IMR-90 (cell line): ENCODE data around the gene KRT28. TPM values are rescaled to one million over a fixed set of nuclear protein-coding genes. Genes with fewer than 3 reads are reported as not detected.

ENCODE experiments used
- ATAC-seq: fragments of 200-7000 bp; cut with Tn5 transposase; 2 replicates; pipeline ENCODE4 v1.9.1; 2020; ENCODE audit warnings: low read depth, mild to moderate bottlenecking, moderate library complexity
- BruUV-seq: library from RNA; stranded (reverse); fragments of 400-500 nt; replicated peaks from 2 replicates; lab custom pipeline; 2021; lab: Mats Ljungman, UMichigan
- CTCF ChIA-PET: fragments of 300-600 bp; formaldehyde crosslinking; extraction: SDS; loops from one replicate; lab custom pipeline; 2021; ENCODE audit warnings: antibody characterized with exemption; lab: Yijun Ruan, JAX
- POLR2A ChIA-PET: fragments of 300-600 bp; sonication (Branson Sonifier 250); formaldehyde crosslinking; loops from one replicate; lab custom pipeline; 2022; ENCODE audit warnings: antibody characterized with exemption; ENCODE audit not compliant: unreplicated experiment; lab: Charles Lee
- DNase-seq: peaks from one replicate; pipeline ENCODE4 v3.0.0; 2013
- H2AFZ ChIP-seq: replicated peaks from 2 replicates; pipeline ENCODE3; 2013; ENCODE audit warnings: low read length, mild to moderate bottlenecking; ENCODE audit not compliant: poor library complexity
- H2AK5ac ChIP-seq: 2 replicates; pipeline ENCODE4 v1.6.1; 2013; ENCODE audit warnings: low read depth, low read length, inconsistent platforms
- H2AK9ac ChIP-seq: replicated peaks from 2 replicates; pipeline ENCODE3; 2013; ENCODE audit warnings: mild to moderate bottlenecking, low read depth, low read length, moderate library complexity; ENCODE audit not compliant: poor library complexity
- H2BK120ac ChIP-seq: 2 replicates; pipeline ENCODE4 v1.6.1; 2013; ENCODE audit warnings: low read depth, low read length, inconsistent platforms
- H2BK15ac ChIP-seq: 3 replicates; pipeline ENCODE4 v1.6.1; 2013; ENCODE audit warnings: low read depth, low read length, inconsistent platforms
- H2BK20ac ChIP-seq: 2 replicates; pipeline ENCODE4 v1.6.1; 2013; ENCODE audit warnings: low read depth, mild to moderate bottlenecking, inconsistent platforms, low read length, moderate library complexity
- H2BK5ac ChIP-seq: 2 replicates; pipeline ENCODE4 v1.6.1; 2013; ENCODE audit warnings: mild to moderate bottlenecking, low read depth, low read length, inconsistent platforms; ENCODE audit not compliant: poor library complexity, severe bottlenecking
- H3K14ac ChIP-seq: replicated peaks from 2 replicates; pipeline ENCODE4 v1.6.1; 2013; ENCODE audit warnings: low read depth, low read length, inconsistent platforms
- H3K18ac ChIP-seq: 2 replicates; pipeline ENCODE4 v1.6.1; 2013; ENCODE audit warnings: low read depth, low read length, control low read depth
- H3K23ac ChIP-seq: 2 replicates; pipeline ENCODE4 v1.6.1; 2013; ENCODE audit warnings: low read depth, low read length, inconsistent platforms
- H3K27ac ChIP-seq: 2 replicates; pipeline ENCODE4 v1.5.1; 2013; ENCODE audit warnings: mild to moderate bottlenecking, control low read depth, low read length; ENCODE audit not compliant: insufficient read depth
- H3K27me3 ChIP-seq: 2 replicates; pipeline ENCODE4 v1.6.1; 2013; ENCODE audit warnings: low read length; ENCODE audit not compliant: control insufficient read depth, insufficient read depth
- H3K36me3 ChIP-seq: 2 replicates; pipeline ENCODE4 v1.6.1; 2013; ENCODE audit warnings: low read length, mixed read lengths; ENCODE audit not compliant: control insufficient read depth, insufficient read depth
- H3K4ac ChIP-seq: 2 replicates; pipeline ENCODE4 v1.6.1; 2013; ENCODE audit warnings: low read depth, low read length, inconsistent platforms
- H3K4me1 ChIP-seq: 2 replicates; pipeline ENCODE4 v1.6.1; 2013; ENCODE audit warnings: low read length, mixed read lengths; ENCODE audit not compliant: control insufficient read depth, insufficient read depth
- H3K4me2 ChIP-seq: 2 replicates; pipeline ENCODE4 v1.6.1; 2013; ENCODE audit warnings: low read depth, mild to moderate bottlenecking, control low read depth, low read length, moderate library complexity
- H3K4me3 ChIP-seq: 2 replicates; pipeline ENCODE4 v1.5.1; 2013; ENCODE audit warnings: low read depth, mild to moderate bottlenecking, control low read depth, low read length, moderate library complexity; ENCODE audit not compliant: insufficient read depth
- H3K56ac ChIP-seq: 2 replicates; pipeline ENCODE4 v1.6.1; 2013; ENCODE audit warnings: low read length, inconsistent platforms; ENCODE audit not compliant: insufficient read depth; ENCODE audit errors: extremely low read depth
- H3K79me1 ChIP-seq, 2 experiments: 2 replicates each; pipeline ENCODE4 v1.6.1; 2013; ENCODE audit warnings: low read length in 2 of 2, inconsistent platforms in 1 of 2, low read depth in 1 of 2
- H3K9ac ChIP-seq: 2 replicates; pipeline ENCODE4 v1.6.1; 2013; ENCODE audit warnings: low read depth, low read length, control low read depth
- H3K9me1 ChIP-seq: 2 replicates; pipeline ENCODE4 v1.6.1; 2013; ENCODE audit warnings: low read length, inconsistent platforms; ENCODE audit not compliant: insufficient read depth
- H3K9me3 ChIP-seq: 2 replicates; pipeline ENCODE4 v1.6.1; 2013; ENCODE audit warnings: low read length; ENCODE audit not compliant: control insufficient read depth, insufficient read depth
- H4K20me1 ChIP-seq: 2 replicates; pipeline ENCODE4 v1.6.1; 2013; ENCODE audit warnings: low read length, inconsistent platforms; ENCODE audit not compliant: insufficient read depth
- H4K5ac ChIP-seq: 2 replicates; pipeline ENCODE4 v1.6.1; 2013; ENCODE audit warnings: mild to moderate bottlenecking, low read depth, low read length, control low read depth
- H4K8ac ChIP-seq, 2 experiments: 2 replicates each; pipeline ENCODE4 v1.6.1; 2013; ENCODE audit warnings: low read depth in 2 of 2, low read length in 2 of 2, control low read depth in 1 of 2, inconsistent platforms in 1 of 2
- H4K91ac ChIP-seq: 2 replicates; pipeline ENCODE4 v1.6.1; 2013; ENCODE audit warnings: low read depth, low read length, inconsistent platforms; ENCODE audit not compliant: insufficient read depth
- MAFK ChIP-seq: IDR thresholded peaks from 2 replicates; pipeline ENCODE4 v1.6.1; 2012; ENCODE audit warnings: low read depth, low read length, improper control_type of control experiment
- WGBS, 2 experiments: methylation state at CpG; one replicate each; pipeline versions ENCODE4 v1.1.5 to v1.1.7; 2013; ENCODE audit warnings: missing lambda C conversion rate in 2 of 2; ENCODE audit not compliant: insufficient read length in 1 of 2; ENCODE audit errors: extremely low coverage in 2 of 2; 5-methylcytosine and 5-hydroxymethylcytosine counted together
- dilution Hi-C: fragments of 300-500 bp; cut with HindIII; formaldehyde crosslinking; loops from one replicate; pipeline ENCODE4 v1.14.3; 2018; ENCODE audit warnings: low sequenced_read_pairs; ENCODE audit not compliant: unreplicated experiment
- in situ Hi-C: fragments of 300-500 bp; cut with MboI; formaldehyde crosslinking; loops from 3 replicates; pipeline ENCODE4 v1.14.3; 2019; ENCODE audit warnings: low sequenced_read_pairs, inconsistent platforms, mixed read lengths
- intact Hi-C: fragments of 100-400 bp; cut with micrococcal nuclease; formaldehyde crosslinking; loops from 2 replicates; pipeline ENCODE4 v1.10.0; 2022
- polyA plus RNA-seq, 3 experiments: library from polyadenylated mRNA; depleted of rRNA; stranded (reverse); fragments of >200 nt; gene quantifications; 2 replicates each; pipeline ENCODE4 v1.2.3, GENCODE V29; 2012; ENCODE audit warnings: low replicate concordance in 1 of 3
- total RNA-seq: library from RNA; depleted of rRNA; stranded (reverse); fragments of >200 nt; gene quantifications from 2 replicates; pipeline ENCODE4 v1.2.3, GENCODE V29; 2012

Gene KRT28
- total and polyA plus RNA-seq, 2 of the 4 experiments (the other 2 are of a cell fraction): not detected

DNA sequence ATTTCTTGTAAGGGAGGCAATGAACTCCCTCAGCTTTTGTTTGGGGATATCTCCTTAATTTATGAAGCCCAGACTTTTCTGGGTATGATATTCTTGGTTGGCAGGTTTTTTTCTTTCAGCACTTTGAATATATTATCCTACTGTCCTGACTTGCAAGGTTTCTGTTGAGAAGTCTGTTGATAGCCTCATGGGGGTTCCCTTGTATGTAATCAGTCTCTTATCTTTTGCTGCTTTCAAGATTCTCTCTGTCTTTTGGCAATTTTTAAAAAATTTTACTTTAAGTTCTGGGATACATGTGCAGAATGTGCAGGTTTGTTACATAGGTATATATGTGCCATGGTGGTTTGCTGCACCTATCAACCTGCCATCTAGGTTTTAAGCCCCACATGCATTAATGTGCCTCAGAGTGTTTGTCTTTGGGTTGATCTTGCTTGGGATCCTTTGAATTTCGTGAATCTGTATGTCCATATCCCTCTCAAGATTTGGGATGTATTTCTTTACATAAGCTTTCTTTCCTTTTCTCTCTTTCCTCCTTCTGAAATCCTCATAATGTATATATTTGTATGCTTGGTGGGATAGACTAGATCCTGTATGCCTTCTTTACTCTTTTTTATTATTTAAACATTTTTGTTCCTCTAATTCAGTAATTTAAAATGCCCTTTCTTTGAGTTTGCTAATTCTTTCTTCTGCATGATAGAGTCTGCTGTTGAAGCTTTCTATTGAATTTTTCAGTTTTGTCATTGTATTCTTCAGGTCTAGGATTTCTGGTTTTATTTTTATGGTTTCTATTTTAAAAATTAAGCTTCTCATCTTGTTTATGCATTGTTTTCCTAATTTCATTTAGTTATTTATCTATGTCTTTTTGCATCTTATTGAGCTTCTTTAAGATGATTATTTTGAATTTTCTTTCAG, 39.4 kb downstream of the KRT28 start:
- Histone ChIP-seq H4K91ac (no peak overlapping the region), H3K9me3 (peaks cover 10% of the 10 kb centered on the region), H3K9me1 (no peaks in the 10 kb centered on the region), H3K14ac (no peak overlapping the region), H3K9ac (no peak overlapping the region), H3K36me3 (no peaks in the 10 kb centered on the region), H3K4me2 (no peak overlapping the region), H4K20me1 (no peaks in the 10 kb centered on the region), H3K18ac (no peak overlapping the region), H3K79me1 (no peaks in the 10 kb centered on the region), H3K27me3 (peaks cover 2% of the 10 kb centered on the region; the same call in 1 of the 2 replicates), H2BK15ac (no peak overlapping the region), H2BK120ac (no peak overlapping the region), H2AK9ac (no peak overlapping the region), H3K4ac (no peak overlapping the region), H3K4me1 (no peaks in the 10 kb centered on the region), H3K27ac (no peak overlapping the region), H2BK20ac (no peak overlapping the region), H2AFZ (no peak overlapping the region), H3K4me3 (no peak overlapping the region), H2BK5ac (no peak overlapping the region), H3K23ac (no peak overlapping the region), H4K8ac (no peak overlapping the region), H4K5ac (no peak overlapping the region), H2AK5ac (no peak overlapping the region), H3K56ac (no peak overlapping the region)
- no CpG with 5 or more reads among the region's 1 CpG for WGBS, 2 experiments
- in situ Hi-C loops: no loop called here
- DNase-seq (no peak), ATAC-seq (no peak)
- ChIA-PET POLR2A (no interaction called here), CTCF (no interaction called here)
- dilution Hi-C loops: no loop called here
- intact Hi-C loops: no loop called here
- TF ChIP-seq MAFK: no peak
- no TSS peak for BruUV-seq
